Effector memory CD4-positive, alpha-beta T cell (primary cell): ENCODE measurements around the gene CPEB3.
"Not testable (repeated sequence)": the region's sequence is repeated elsewhere in the genome, so short reads cannot be mapped to it uniquely, and the experiment has no call there.

Experiments
- DNase-seq, 3 donors: peaks; one replicate each; pipeline ENCODE4 v3.0.0-alpha.2; 2020
- H3K27ac ChIP-seq: 2 replicates; pipeline ENCODE4 v1.7.0; 2013; ENCODE audit warnings: mild to moderate bottlenecking, low read length, moderate library complexity; ENCODE audit not compliant: insufficient read depth, poor library complexity, severe bottlenecking
- H3K27me3 ChIP-seq: replicated peaks from 2 replicates; pipeline ENCODE4 v1.7.0; 2013; ENCODE audit warnings: mild to moderate bottlenecking, low read length; ENCODE audit not compliant: insufficient read depth, control insufficient read depth, poor library complexity, severe bottlenecking
- H3K36me3 ChIP-seq: 2 replicates; pipeline ENCODE4 v1.7.0; 2013; ENCODE audit warnings: mild to moderate bottlenecking, low read length, moderate library complexity; ENCODE audit not compliant: control insufficient read depth, insufficient read depth
- H3K4me1 ChIP-seq: 2 replicates; pipeline ENCODE4 v1.7.0; 2013; ENCODE audit warnings: low read length, mild to moderate bottlenecking; ENCODE audit not compliant: control insufficient read depth, insufficient read depth, poor library complexity, severe bottlenecking
- H3K4me3 ChIP-seq: 2 replicates; pipeline ENCODE4 v1.7.0; 2013; ENCODE audit warnings: low read length, low read depth, mild to moderate bottlenecking; ENCODE audit not compliant: insufficient read depth, poor library complexity, severe bottlenecking
- H3K9me3 ChIP-seq: 2 replicates; pipeline ENCODE4 v1.7.0; 2013; ENCODE audit warnings: mild to moderate bottlenecking, low read length, moderate library complexity; ENCODE audit not compliant: control insufficient read depth

Gene CPEB3

GRCh38 chr10:92066386-92066785 lies 224.5 kb downstream of the CPEB3 start:
- Histone ChIP-seq H3K27me3 (no peaks in the 10 kb centered on the region), H3K4me1 (no peaks in the 10 kb centered on the region), H3K27ac (no peak overlapping the region), H3K4me3 (no peak overlapping the region), H3K9me3 (no peaks in the 10 kb centered on the region), H3K36me3 (no peaks in the 10 kb centered on the region)
- DNase-seq = no peak

GRCh38 chr10:92064506-92064905 lies 226.4 kb downstream of the CPEB3 start:
- no peaks in the 10 kb centered on the region for H3K4me1 ChIP-seq
- no peaks in the 10 kb centered on the region for H3K36me3 ChIP-seq
- H3K27me3 ChIP-seq = no peaks in the 10 kb centered on the region
- no peaks in the 10 kb centered on the region for H3K9me3 ChIP-seq
- H3K4me3 ChIP-seq = no peak overlapping the region
- DNase-seq = no peak
- no peak overlapping the region for H3K27ac ChIP-seq

- Histone ChIP-seq H3K4me3 (no peak overlapping the region), H3K4me1 (no peaks in the 10 kb centered on the region), H3K27me3 (no peaks in the 10 kb centered on the region), H3K36me3 (no peaks in the 10 kb centered on the region), H3K27ac (no peak overlapping the region), H3K9me3 (no peaks in the 10 kb centered on the region)
- no peak for DNase-seq
Observed at GRCh38 chr10:92062273-92062672, 228.6 kb downstream of the CPEB3 start.

GRCh38 chr10:92054807-92055206 lies 236.1 kb downstream of the CPEB3 start:
- H3K27ac ChIP-seq = no peak overlapping the region
- H3K9me3 ChIP-seq = no peaks in the 10 kb centered on the region
- H3K4me3 ChIP-seq = no peak overlapping the region
- H3K27me3 ChIP-seq = no peaks in the 10 kb centered on the region
- H3K4me1 ChIP-seq = no peaks in the 10 kb centered on the region
- no peaks in the 10 kb centered on the region for H3K36me3 ChIP-seq
- DNase-seq = no peak

- H3K27ac ChIP-seq = no peak overlapping the region
Observed at GRCh38 chr10:92052741-92053140, 238.1 kb downstream of the CPEB3 start.

GRCh38 chr10:92052088-92052487 lies 238.8 kb downstream of the CPEB3 start:
- DNase-seq = no peak
- Histone ChIP-seq H3K4me1 (no peaks in the 10 kb centered on the region), H3K9me3 (no peaks in the 10 kb centered on the region), H3K27me3 (no peaks in the 10 kb centered on the region), H3K27ac (no peak overlapping the region), H3K4me3 (no peak overlapping the region), H3K36me3 (no peaks in the 10 kb centered on the region)

More at GRCh38 chr10:92052741-92053140, 238.1 kb downstream of the CPEB3 start:
- H3K4me3 ChIP-seq = no peak overlapping the region
- no peaks in the 10 kb centered on the region for H3K36me3 ChIP-seq
- H3K9me3 ChIP-seq = no peaks in the 10 kb centered on the region
- DNase-seq = no peak
- no peaks in the 10 kb centered on the region for H3K4me1 ChIP-seq
- H3K27me3 ChIP-seq = no peaks in the 10 kb centered on the region

GRCh38 chr10:92047215-92047614 lies 243.7 kb downstream of the CPEB3 start:
- Histone ChIP-seq H3K27ac (no peak overlapping the region), H3K27me3 (no peaks in the 10 kb centered on the region), H3K4me1 (no peaks in the 10 kb centered on the region), H3K36me3 (no peaks in the 10 kb centered on the region), H3K9me3 (no peaks in the 10 kb centered on the region), H3K4me3 (no peak overlapping the region)
- no peak for DNase-seq

GRCh38 chr10:92045641-92046106 lies 245.2 kb downstream of the CPEB3 start:
- Histone ChIP-seq H3K4me1 (no peaks in the 10 kb centered on the region), H3K9me3 (no peaks in the 10 kb centered on the region), H3K27ac (no peak overlapping the region), H3K36me3 (no peaks in the 10 kb centered on the region), H3K4me3 (no peak overlapping the region), H3K27me3 (no peaks in the 10 kb centered on the region)
- no peak for DNase-seq

GRCh38 chr10:92042541-92042940 lies 248.3 kb downstream of the CPEB3 start:
- H3K27me3 ChIP-seq = no peaks in the 10 kb centered on the region
- H3K27ac ChIP-seq = no peak overlapping the region
- no peaks in the 10 kb centered on the region for H3K36me3 ChIP-seq
- no peak overlapping the region for H3K4me3 ChIP-seq
- DNase-seq = no peak
- H3K4me1 ChIP-seq = no peaks in the 10 kb centered on the region
- H3K9me3 ChIP-seq = no peaks in the 10 kb centered on the region

- Histone ChIP-seq H3K9me3 (no peaks in the 10 kb centered on the region), H3K4me1 (no peaks in the 10 kb centered on the region), H3K4me3 (no peak overlapping the region), H3K27ac (no peak overlapping the region), H3K27me3 (no peaks in the 10 kb centered on the region), H3K36me3 (no peaks in the 10 kb centered on the region)
- no peak for DNase-seq
Observed at GRCh38 chr10:92038949-92039348, 251.9 kb downstream of the CPEB3 start.

- not testable (repeated sequence) for H3K4me3 ChIP-seq, H3K27me3 ChIP-seq, H3K27ac ChIP-seq, H3K4me1 ChIP-seq, H3K9me3 ChIP-seq, DNase-seq
- peaks cover 16% of the 10 kb centered on the region for H3K36me3 ChIP-seq
Observed at GRCh38 chr10:92033070-92033469, 257.8 kb downstream of the CPEB3 start.
